Activated T-cell treated with anti-CD3 and anti-CD28 coated beads for 24 hours (primary cell): ENCODE measurements around the gene KIAA0319L.
A peak's percentile ranks its signal among the peaks of the same experiment; 100 is the strongest.
"Not testable (repeated sequence)": the region's sequence is repeated elsewhere in the genome, so short reads cannot be mapped to it uniquely, and the experiment has no call there.

Source experiments
- DNase-seq: peaks from one replicate; pipeline ENCODE4 v3.0.0-alpha.2; 2020; ENCODE audit warnings: low read depth

The KIAA0319L gene

DNA sequence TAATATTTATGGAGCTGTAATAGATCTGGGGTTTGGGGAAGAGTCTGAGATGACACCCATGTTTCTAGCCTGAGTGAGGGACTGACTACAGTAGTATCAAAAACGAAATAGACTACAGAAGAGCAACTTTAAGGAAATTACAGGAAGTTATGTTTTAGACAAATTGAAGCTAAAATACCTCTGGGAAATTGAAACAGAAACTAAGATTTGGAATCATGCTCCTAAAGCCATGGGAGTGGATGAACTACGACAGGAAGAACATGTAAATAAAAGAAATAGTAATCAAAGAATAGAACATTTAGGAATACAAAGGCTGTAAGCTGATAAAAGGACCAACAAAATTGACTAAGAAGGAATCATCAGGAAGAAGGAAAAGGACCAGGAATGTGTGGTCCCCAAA is 68.9 kb downstream of the KIAA0319L start:
- no peak for DNase-seq

- no peak for DNase-seq
These were observed 70.3 kb downstream of the KIAA0319L start for GRCh38 chr1:35486858-35487408.

DNA sequence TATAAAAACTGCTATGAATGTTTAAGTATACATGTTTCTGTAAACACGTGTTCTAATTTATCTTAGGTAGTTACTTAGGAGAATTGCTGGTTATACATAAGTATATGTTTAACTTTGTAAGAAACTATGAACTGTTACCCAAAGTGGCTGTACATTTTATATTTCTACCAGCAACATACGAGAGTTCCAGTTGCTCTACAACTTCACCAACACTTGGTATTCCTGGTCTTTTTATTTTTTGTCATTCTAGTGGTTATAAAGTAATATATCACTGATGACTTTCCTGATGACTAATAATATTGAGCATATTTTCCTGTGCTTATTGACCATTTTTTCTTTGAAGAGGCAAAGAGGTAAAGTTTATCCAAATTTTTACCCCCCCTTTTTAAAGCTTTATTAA is 76.0 kb downstream of the KIAA0319L start:
- no peak for DNase-seq

- DNase-seq: no peak
These were observed 79.3 kb downstream of the KIAA0319L start for GRCh38 chr1:35477870-35478269.

- DNase-seq: no peak
These were observed 81.1 kb downstream of the KIAA0319L start for GRCh38 chr1:35475856-35476674.

GRCh38 chr1:35475356-35475755 is 81.8 kb downstream of the KIAA0319L start:
- DNase-seq: no peak

GRCh38 chr1:35473216-35473615 is 84.0 kb downstream of the KIAA0319L start:
- DNase-seq: not testable (repeated sequence)

DNA sequence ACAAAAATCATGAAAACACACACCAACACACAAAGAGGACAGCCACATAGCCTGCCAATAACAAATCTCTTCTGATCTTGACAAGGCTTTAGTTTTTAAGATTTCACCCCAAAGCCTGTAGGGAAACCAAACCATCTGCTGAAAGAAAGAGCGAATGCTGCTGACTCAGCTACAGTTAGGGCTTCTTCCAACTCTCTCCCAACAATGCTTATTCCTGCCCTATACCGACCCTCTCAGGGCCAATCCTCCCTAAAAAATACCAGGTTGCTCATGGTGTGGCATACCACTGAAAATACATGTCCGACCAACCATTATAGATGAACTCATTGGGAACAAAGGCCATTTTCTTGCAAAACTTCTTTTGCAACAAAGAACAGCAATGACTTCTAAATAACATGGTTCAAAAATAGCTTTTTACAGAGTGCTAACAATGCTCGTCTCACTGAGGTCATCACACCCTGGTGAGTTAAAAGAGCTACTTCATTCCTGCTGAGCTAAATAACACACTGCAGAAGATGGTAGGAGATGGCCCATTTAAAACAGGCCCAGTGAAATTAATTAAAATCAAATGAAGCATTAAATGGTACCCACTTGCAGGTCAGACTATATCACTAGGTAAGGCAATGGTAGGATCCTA is 86.1 kb downstream of the KIAA0319L start:
- no peak for DNase-seq

DNA sequence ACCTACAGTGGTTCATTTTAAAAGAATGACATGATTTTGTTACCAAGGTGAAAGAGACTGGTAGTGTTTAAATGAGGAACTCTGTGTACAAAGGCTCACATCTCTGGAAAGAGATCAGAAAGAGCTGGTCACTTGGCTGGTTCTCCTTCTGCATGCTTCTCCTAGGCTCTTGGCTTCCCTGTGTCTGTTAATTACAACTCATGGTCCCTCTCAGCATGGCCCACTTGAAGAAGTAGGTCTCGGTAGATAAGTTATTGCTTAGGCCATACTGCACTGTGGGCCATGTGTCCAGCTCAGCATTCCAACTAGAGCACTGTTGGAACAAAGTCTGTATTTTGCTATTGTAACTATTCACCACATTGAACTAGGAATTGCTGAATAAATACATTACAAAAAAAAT is 91.1 kb downstream of the KIAA0319L start:
- no peak for DNase-seq

DNA sequence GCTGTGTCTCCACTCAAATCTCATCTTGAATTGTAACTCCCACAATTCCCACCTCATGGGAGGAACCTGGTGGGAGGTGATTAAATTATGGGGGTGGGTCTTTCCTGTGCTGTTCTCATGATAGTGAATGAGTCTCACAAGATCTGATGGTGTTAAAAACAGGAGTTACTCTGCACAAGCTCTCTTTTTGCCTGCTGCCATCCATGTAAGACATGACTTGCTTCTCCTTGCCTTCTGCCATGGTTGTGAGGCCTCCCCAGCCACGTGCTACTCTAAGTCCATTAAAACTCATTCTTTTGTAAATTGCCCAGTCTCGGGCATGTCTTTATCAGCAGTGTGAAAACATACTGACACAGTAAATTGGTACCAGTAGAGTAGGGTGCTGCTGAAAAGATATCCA is 93.5 kb downstream of the KIAA0319L start:
- not testable (repeated sequence) for DNase-seq

DNA sequence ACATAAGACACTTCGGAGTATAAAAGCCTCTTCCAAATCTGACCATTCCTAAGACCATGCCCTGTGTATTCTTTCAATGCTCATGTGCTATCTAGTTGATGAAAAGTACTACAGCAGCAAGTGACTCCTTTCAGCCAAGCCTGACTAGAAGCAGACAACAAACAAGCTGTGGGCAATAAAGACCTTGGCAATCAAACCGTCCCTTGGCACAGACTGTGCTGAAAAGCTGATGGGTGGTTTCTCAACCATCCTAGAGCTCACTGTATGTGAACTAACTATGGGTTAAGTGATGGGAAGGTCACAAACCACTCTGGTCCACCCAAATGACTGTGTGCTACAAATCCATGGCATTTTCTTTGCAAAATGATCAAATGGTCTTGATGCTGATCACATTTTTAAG is 94.0 kb downstream of the KIAA0319L start:
- no peak for DNase-seq

- DNase-seq: no peak
These were observed 95.1 kb downstream of the KIAA0319L start for GRCh38 chr1:35461966-35462651.

DNA sequence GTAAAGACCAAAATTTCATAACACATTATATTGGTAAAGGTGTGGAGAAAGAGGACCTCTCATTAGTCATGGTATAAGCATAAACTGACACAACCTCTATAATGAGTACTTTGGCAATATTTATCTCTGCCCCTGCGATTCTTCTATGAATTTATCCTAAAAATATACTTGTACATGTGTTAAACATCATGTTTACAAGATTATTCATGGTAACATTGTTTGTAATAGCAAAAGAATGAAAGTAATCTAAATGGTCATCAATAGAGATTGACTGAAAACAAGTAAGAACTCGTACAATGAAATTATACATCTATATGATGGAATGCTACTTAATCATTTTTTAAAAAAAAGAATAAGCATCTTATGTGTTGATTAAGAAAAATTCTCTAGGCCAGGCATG is 96.4 kb downstream of the KIAA0319L start:
- DNase-seq: no peak

GRCh38 chr1:35454616-35455015 is 102.6 kb downstream of the KIAA0319L start:
- DNase-seq: no peak

DNA sequence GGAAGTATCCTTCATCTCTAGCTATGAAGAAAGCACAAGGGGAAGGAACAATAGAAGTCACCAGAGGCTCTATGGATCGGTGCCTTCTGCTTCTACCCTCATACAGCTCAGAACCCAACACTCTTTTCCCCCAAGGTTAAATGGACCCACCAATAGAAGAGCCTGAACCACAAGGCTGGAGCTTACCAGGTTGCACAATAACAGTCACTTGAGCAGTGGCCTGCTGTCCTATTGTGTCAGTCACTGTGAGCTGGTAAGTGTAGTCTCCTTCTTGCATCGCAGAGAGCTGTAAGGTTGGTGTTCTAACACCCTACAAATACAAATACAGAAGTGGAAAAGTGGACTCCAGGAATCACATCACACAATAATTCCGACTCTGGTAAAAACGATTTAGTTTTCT is 103.0 kb downstream of the KIAA0319L start:
- DNase-seq: no peak

DNA sequence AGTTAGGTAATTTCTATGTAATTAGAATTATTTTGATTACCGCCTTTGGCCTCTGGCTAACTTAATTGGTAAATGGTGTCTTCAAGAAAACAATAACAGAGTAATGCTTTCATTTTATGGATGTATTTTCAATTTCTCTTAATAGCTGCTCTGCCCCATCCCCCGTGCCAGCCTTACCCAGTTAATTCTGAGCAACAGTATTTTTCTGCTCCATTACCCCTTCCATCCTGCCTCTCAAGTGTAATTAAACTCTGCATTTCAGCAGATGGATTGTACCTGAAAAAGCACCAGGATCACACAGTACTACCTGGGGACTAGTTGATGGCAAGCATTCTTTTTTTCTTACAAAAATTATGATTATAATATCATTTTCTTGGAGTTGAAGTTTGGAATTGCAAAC is 104.2 kb downstream of the KIAA0319L start:
- DNase-seq: no peak

- DNase-seq: no peak
These were observed 105.0 kb downstream of the KIAA0319L start for GRCh38 chr1:35452106-35452774.

DNA sequence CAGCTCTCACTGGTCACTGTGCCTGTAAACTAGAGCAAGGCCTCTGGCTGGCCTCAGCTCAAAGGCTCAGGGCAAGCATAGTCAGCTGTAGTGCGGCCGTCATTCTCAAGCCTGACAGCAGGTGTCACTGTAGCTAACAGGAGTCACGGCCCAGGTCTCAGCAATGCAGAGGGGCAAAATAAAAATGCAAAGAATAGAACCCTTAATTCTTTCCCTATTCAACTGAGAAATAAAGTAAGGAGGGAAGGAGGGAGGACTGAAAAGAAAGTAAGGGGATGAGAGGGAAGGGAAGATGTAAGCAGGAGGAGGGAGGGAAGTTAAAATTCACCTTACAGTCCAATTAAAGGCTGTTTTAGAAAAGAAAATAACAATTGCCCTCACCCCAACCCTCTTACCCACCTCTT is 106.1 kb downstream of the KIAA0319L start:
- peak; percentile 74 for DNase-seq

GRCh38 chr1:35449334-35450008 is 107.7 kb downstream of the KIAA0319L start:
- no peak for DNase-seq

DNA sequence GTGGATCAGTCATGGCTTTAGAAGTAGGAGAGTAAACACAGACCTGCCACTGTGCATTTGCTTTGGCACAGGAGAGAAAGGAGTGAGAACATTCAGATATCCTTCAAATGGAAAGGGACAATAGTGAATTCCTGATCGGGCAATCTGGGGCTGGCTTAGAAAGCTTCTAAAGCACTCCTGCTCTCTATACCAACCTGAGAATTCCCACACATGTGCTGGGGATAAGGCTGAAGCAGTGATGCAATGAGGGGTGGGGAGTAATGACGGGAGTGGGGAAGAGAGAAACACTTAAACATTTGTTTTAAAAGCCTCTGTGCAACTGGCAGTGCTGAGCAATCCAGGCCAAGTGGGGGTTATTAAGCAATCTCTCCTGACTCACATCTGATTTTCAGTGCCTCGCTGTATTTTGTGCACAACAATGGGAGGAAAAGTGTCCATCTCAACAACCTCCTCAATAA is 108.8 kb downstream of the KIAA0319L start:
- DNase-seq: no peak

DNA sequence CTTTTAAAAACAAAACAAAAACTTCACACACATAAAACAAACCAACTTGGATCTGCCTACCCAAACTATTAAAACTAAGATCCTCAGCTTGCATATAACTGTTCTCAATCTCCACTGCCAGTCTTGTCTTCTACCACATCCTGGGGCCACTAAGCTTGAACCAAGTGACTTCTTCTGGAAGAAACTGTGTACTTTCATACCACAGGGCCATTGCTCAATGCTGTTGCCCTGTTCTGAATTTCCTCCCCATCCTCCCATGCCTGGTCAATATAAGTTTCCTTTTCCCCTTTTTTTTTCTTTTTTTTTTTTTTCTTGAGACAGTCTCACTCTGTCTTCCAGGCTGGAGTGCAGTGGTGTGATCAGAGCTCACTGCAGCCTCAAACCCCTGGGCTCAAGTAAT is 109.9 kb downstream of the KIAA0319L start:
- no peak for DNase-seq

GRCh38 chr1:35444519-35444774 is 112.8 kb downstream of the KIAA0319L start:
- DNase-seq: no peak
